Left ventricle myocardium inferior (tissue), 1 donor: ENCODE results near the gene MASTL. TPM values are rescaled to one million over a fixed set of nuclear protein-coding genes. Genes with fewer than 3 reads are reported as not detected.
A peak's percentile ranks its signal among the peaks of the same experiment; 100 is the strongest.
"Not testable (repeated sequence)": the region's sequence is repeated elsewhere in the genome, so short reads cannot be mapped to it uniquely, and the experiment has no call there.

Experiments
- DNase-seq: peaks from one replicate; pipeline ENCODE4 v3.0.0-alpha.2; 2020
- H3K27ac ChIP-seq: fragments of 200-600 bp; replicated peaks from 2 replicates; pipeline ENCODE4 v1.8.0; 2021
- H3K27me3 ChIP-seq: fragments of 200-600 bp; 2 replicates; pipeline ENCODE4 v1.8.0; 2021; ENCODE audit warnings: low read depth
- H3K36me3 ChIP-seq: fragments of 200-600 bp; 2 replicates; pipeline ENCODE4 v1.8.0; 2021
- H3K4me1 ChIP-seq: fragments of 200-600 bp; 2 replicates; pipeline ENCODE4 v1.8.0; 2021
- H3K4me3 ChIP-seq: fragments of 200-600 bp; 2 replicates; pipeline ENCODE4 v1.8.0; 2021; ENCODE audit warnings: mild to moderate bottlenecking, moderate library complexity
- H3K9me3 ChIP-seq: fragments of 200-600 bp; replicated peaks from 2 replicates; pipeline ENCODE4 v1.8.0; 2021
- CTCF ChIP-seq: fragments of 200-600 bp; IDR thresholded peaks from 2 replicates; pipeline ENCODE4 v1.8.0; 2021; ENCODE audit warnings: antibody characterized with exemption, mild to moderate bottlenecking, borderline replicate concordance
- intact Hi-C: fragments of 100-400 bp; cut with micrococcal nuclease; formaldehyde crosslinking; loops from one replicate; pipeline ENCODE4 v1.11.0; 2022
- total RNA-seq: library from RNA; stranded (reverse); fragmentation: NEBNext Ultra II Directional; extraction: Animal tissue kit (Norgen Biotek cat#: 25700); gene quantifications from one replicate; pipeline ENCODE4 v1.2.1, GENCODE V29; 2021
- donor health status: DM: no; HTN: yes; CAD: no; lungs with severe emphysema.

Gene MASTL
- total RNA-seq, 1 donor from 2014 or later = 1.9 TPM

GRCh38 chr10:27145937-27146336, 9.2 kb upstream of the MASTL start:
- intact Hi-C loops = no loop called here
- Histone ChIP-seq H3K4me3 (no peak overlapping the region), H3K9me3 (no peaks in the 10 kb centered on the region), H3K36me3 (peaks cover 74% of the 10 kb centered on the region), H3K27me3 (no peaks in the 10 kb centered on the region), H3K27ac (no peak overlapping the region), H3K4me1 (peaks cover 23% of the 10 kb centered on the region)
- DNase-seq = no peak
- TF ChIP-seq CTCF = no peak

GRCh38 chr10:27147701-27148100, 7.5 kb upstream of the MASTL start:
- Histone ChIP-seq H3K4me3 (no peak overlapping the region), H3K27ac (no peak overlapping the region), H3K4me1 (peaks cover 38% of the 10 kb centered on the region), H3K9me3 (no peaks in the 10 kb centered on the region), H3K27me3 (no peaks in the 10 kb centered on the region), H3K36me3 (peaks cover 59% of the 10 kb centered on the region)
- DNase-seq = no peak
- no peak for TF ChIP-seq CTCF
- intact Hi-C loops = no loop called here

- H3K27ac ChIP-seq = no peak overlapping the region
- TF ChIP-seq CTCF = no peak
- no peaks in the 10 kb centered on the region for H3K9me3 ChIP-seq
- DNase-seq = no peak
- no peak overlapping the region for H3K4me3 ChIP-seq
- intact Hi-C loops = no loop called here
- H3K4me1 ChIP-seq = peaks cover 57% of the 10 kb centered on the region
- H3K36me3 ChIP-seq = peaks cover 34% of the 10 kb centered on the region
- H3K27me3 ChIP-seq = no peaks in the 10 kb centered on the region
These were observed 4.9 kb upstream of the MASTL start for GRCh38 chr10:27150261-27150660.

- Histone ChIP-seq H3K27me3 (no peaks in the 10 kb centered on the region), H3K9me3 (no peaks in the 10 kb centered on the region), H3K27ac (no peak overlapping the region), H3K4me3 (peak overlapping the region; percentile 94), H3K36me3 (peaks cover 11% of the 10 kb centered on the region), H3K4me1 (peaks cover 75% of the 10 kb centered on the region)
- DNase-seq = no peak
- TF ChIP-seq CTCF = no peak
- intact Hi-C loops = no loop called here
These were observed 2.5 kb upstream of the MASTL start for GRCh38 chr10:27152687-27153086.

- TF ChIP-seq CTCF = no peak
These were observed 1.8 kb upstream of the MASTL start for GRCh38 chr10:27153329-27153728.

GRCh38 chr10:27153845-27154193, 1.3 kb upstream of the MASTL start:
- no peak for DNase-seq
- H3K4me1 ChIP-seq = peaks cover 68% of the 10 kb centered on the region

More at GRCh38 chr10:27153329-27153728, 1.8 kb upstream of the MASTL start:
- H3K36me3 ChIP-seq = peaks cover 6% of the 10 kb centered on the region
- peaks cover 68% of the 10 kb centered on the region for H3K4me1 ChIP-seq
- H3K4me3 ChIP-seq = peak overlapping the region; percentile 94
- no peaks in the 10 kb centered on the region for H3K9me3 ChIP-seq
- no peak for DNase-seq
- H3K27me3 ChIP-seq = no peaks in the 10 kb centered on the region
- intact Hi-C loops = no loop called here
- no peak overlapping the region for H3K27ac ChIP-seq

GRCh38 chr10:27156566-27156965, 1.4 kb downstream of the MASTL start:
- H3K9me3 ChIP-seq, DNase-seq, intact Hi-C loops, H3K27me3 ChIP-seq, H3K27ac ChIP-seq: not testable (repeated sequence)
- H3K36me3 ChIP-seq = peaks cover 34% of the 10 kb centered on the region
- peaks cover 51% of the 10 kb centered on the region for H3K4me1 ChIP-seq
- peak overlapping the region; percentile 94 for H3K4me3 ChIP-seq

More at GRCh38 chr10:27153845-27154193, 1.3 kb upstream of the MASTL start:
- TF ChIP-seq CTCF = no peak
- Histone ChIP-seq H3K27me3 (no peaks in the 10 kb centered on the region), H3K36me3 (peaks cover 6% of the 10 kb centered on the region), H3K4me3 (peak overlapping the region; percentile 94), H3K27ac (peak overlapping the region; percentile 98), H3K9me3 (no peaks in the 10 kb centered on the region)
- intact Hi-C loops = no loop called here
